COR-L47 (cell line): ENCODE data around the gene EPM2A.

ENCODE experiments used
- DNase-seq: peaks from one replicate; lab custom pipeline; 2025; lab: John Stamatoyannopoulos, UW

Gene EPM2A

GRCh38 chr6:145602726-145603326 lies 132.5 kb downstream of the EPM2A start:
- no peak for DNase-seq

GRCh38 chr6:145601397-145601796 lies 133.9 kb downstream of the EPM2A start:
- no peak for DNase-seq

GRCh38 chr6:145600299-145600698 lies 135.0 kb downstream of the EPM2A start:
- no peak for DNase-seq

GRCh38 chr6:145588981-145589380 lies 146.3 kb downstream of the EPM2A start:
- DNase-seq, result no peak

- DNase-seq, result no peak
These were observed 148.0 kb downstream of the EPM2A start for GRCh38 chr6:145587334-145587733.

GRCh38 chr6:145583753-145584152 lies 151.6 kb downstream of the EPM2A start:
- no peak for DNase-seq
